K562 (cell line): ENCODE measurements around the gene MYL12B. TPM values are rescaled to one million over a fixed set of nuclear protein-coding genes. Genes with fewer than 3 reads are reported as not detected.

Source experiments
- BRCA1 ChIP-seq, 2 experiments: fragments of 450-650 bp in 1 of 2; sonication (generic) in 1 of 2; formaldehyde crosslinking in 1 of 2; IDR thresholded peaks; 2 replicates each; pipeline versions ENCODE4 v1.5.0 to v1.6.1; 2017 to 2020; ENCODE audit warnings: mild to moderate bottlenecking in 1 of 2, missing genetic modification reagents in 1 of 2
- E2F8 ChIP-seq: fragments of 450-650 bp; IDR thresholded peaks from 2 replicates; pipeline ENCODE4 v1.7.1; 2018; ENCODE audit warnings: mild to moderate bottlenecking, low read depth; ENCODE audit not compliant: partially characterized antibody
- FOXK2 ChIP-seq, 2 experiments: fragments of 450-650 bp; IDR thresholded peaks in 1 of 2; conservative IDR thresholded peaks in 1 of 2; 2 replicates each; pipeline ENCODE4 v1.6.1; 2016; ENCODE audit warnings: low read depth in 2 of 2, mild to moderate bottlenecking in 1 of 2
- FOXM1 ChIP-seq, 2 experiments: fragments of 450-650 bp in 1 of 2; sonication (generic) in 1 of 2; formaldehyde crosslinking in 1 of 2; IDR thresholded peaks; 2 replicates each; pipeline versions ENCODE4 v1.6.1 to v1.9.0; 2017 to 2022; ENCODE audit warnings: low read depth in 2 of 2, mild to moderate bottlenecking in 2 of 2, missing genetic modification reagents in 1 of 2, moderate library complexity in 1 of 2
- GTF2F1 ChIP-seq: IDR thresholded peaks from 2 replicates; pipeline ENCODE4 v1.6.1; 2011; ENCODE audit warnings: low read depth, low read length, improper control_type of control experiment
- HNRNPUL1 ChIP-seq: fragments of 200-400 bp; formaldehyde crosslinking; IDR thresholded peaks from 2 replicates; pipeline ENCODE4 v1.6.1; 2017; ENCODE audit warnings: low read length
- KDM1A ChIP-seq, 2 experiments: fragments of 450-650 bp; IDR thresholded peaks; 2 replicates each; pipeline ENCODE4 v1.6.1; 2016; ENCODE audit warnings: mild to moderate bottlenecking in 2 of 2
- NFE2 ChIP-seq: IDR thresholded peaks from 2 replicates; pipeline ENCODE4 v1.6.1; 2014; ENCODE audit warnings: antibody characterized with exemption, low read depth
- PHF8 ChIP-seq: fragments of 200-600 bp; sonication (generic); IDR thresholded peaks from 2 replicates; pipeline ENCODE4 v1.6.1; 2012; ENCODE audit warnings: mixed run types, mild to moderate bottlenecking, inconsistent platforms, low read length, moderate library complexity, borderline replicate concordance
- PHTF2 ChIP-seq: fragments of 250-450 bp; sonication (Bioruptor Pico); IDR thresholded peaks from 2 replicates; pipeline ENCODE4 v1.5.0; 2021; ENCODE audit warnings: mild to moderate bottlenecking
- PURB ChIP-seq: sonication (generic); formaldehyde crosslinking; IDR thresholded peaks from 2 replicates; pipeline ENCODE4 v1.9.0; 2021; ENCODE audit warnings: low read depth, mild to moderate bottlenecking, missing genetic modification reagents
- SMAD1 ChIP-seq: fragments of 150-350 bp; IDR thresholded peaks from 2 replicates; pipeline ENCODE4 v1.6.1; 2014; ENCODE audit warnings: low read length, low read depth; ENCODE audit not compliant: partially characterized antibody
- TCF7L2 ChIP-seq: fragments of 150-350 bp; IDR thresholded peaks from 2 replicates; pipeline ENCODE4 v1.6.1; 2016; ENCODE audit warnings: low read depth, mild to moderate bottlenecking, low read length, moderate library complexity
- ZBED1 ChIP-seq: IDR thresholded peaks from 2 replicates; pipeline ENCODE4 v1.6.1; 2014
- ZBTB33 ChIP-seq: sonication (generic); formaldehyde crosslinking; IDR thresholded peaks from 2 replicates; pipeline ENCODE4 v1.8.1; 2023; ENCODE audit warnings: mild to moderate bottlenecking, missing genetic modification reagents
- ZNF232 ChIP-seq: sonication (generic); formaldehyde crosslinking; IDR thresholded peaks from 2 replicates; pipeline ENCODE4 v1.8.0; 2022; ENCODE audit warnings: mild to moderate bottlenecking, missing genetic modification reagents
- ZNF274 ChIP-seq: IDR thresholded peaks from 2 replicates; pipeline ENCODE4 v1.6.1; 2011; ENCODE audit warnings: low read depth, mild to moderate bottlenecking, low read length, moderate library complexity, borderline replicate concordance
- ZNF3 ChIP-seq: fragments of 250-450 bp; sonication (Bioruptor Pico); IDR thresholded peaks from 2 replicates; pipeline ENCODE4 v1.5.0; 2021; ENCODE audit warnings: mild to moderate bottlenecking, moderate library complexity
- ZNF316 ChIP-seq: fragments of 450-650 bp; IDR thresholded peaks from 2 replicates; pipeline ENCODE4 v1.6.1; 2016
- ZNF324 ChIP-seq: fragments of 250-450 bp; sonication (Bioruptor Pico); IDR thresholded peaks from 2 replicates; pipeline ENCODE4 v1.4.0; 2020; ENCODE audit warnings: mild to moderate bottlenecking
- polyA plus RNA-seq, 8 experiments: library from polyadenylated mRNA; depleted of rRNA in 4 of 8; stranded (reverse) in 5 of 8; unstranded in 3 of 8; fragments of >200 nt; fragmentation: Nextera tagmentation in 2 of 8; fragmentation: Illumina TruSeq in 1 of 8; extraction: Ambion mirVana in 2 of 8; extraction: Trizol in 1 of 8; gene quantifications; 2 replicates each; pipeline versions ENCODE4 v1.2.1 to v1.2.3, GENCODE V29; 2011 to 2014; ENCODE audit warnings: inconsistent platforms in 1 of 8, missing spikeins in 1 of 8
- total RNA-seq, 7 experiments: library from RNA; depleted of rRNA in 6 of 7; stranded (reverse); fragments of >200 nt in 6 of 7; fragmentation: Illumina TruSeq in 2 of 7; extraction: Trizol in 2 of 7; gene quantifications; 2 replicates each; pipeline versions ENCODE4 v1.2.1 to v1.2.3, GENCODE V29; 2011 to 2021; ENCODE audit warnings: low replicate concordance in 1 of 7
- TF ChIP-seq, protein P1 (sequence below): fragments of 450-650 bp; formaldehyde crosslinking; conservative IDR thresholded peaks from 2 replicates; pipeline ENCODE4 v1.4.0; 2022; ENCODE audit warnings: mild to moderate bottlenecking, missing genetic modification characterization

Gene MYL12B
- total and polyA plus RNA-seq, 9 of the 15 experiments (the other 6 are each of a cell fraction or from before 2014, with no cell fraction given) = 220 to 995 (median 463) TPM

DNA sequence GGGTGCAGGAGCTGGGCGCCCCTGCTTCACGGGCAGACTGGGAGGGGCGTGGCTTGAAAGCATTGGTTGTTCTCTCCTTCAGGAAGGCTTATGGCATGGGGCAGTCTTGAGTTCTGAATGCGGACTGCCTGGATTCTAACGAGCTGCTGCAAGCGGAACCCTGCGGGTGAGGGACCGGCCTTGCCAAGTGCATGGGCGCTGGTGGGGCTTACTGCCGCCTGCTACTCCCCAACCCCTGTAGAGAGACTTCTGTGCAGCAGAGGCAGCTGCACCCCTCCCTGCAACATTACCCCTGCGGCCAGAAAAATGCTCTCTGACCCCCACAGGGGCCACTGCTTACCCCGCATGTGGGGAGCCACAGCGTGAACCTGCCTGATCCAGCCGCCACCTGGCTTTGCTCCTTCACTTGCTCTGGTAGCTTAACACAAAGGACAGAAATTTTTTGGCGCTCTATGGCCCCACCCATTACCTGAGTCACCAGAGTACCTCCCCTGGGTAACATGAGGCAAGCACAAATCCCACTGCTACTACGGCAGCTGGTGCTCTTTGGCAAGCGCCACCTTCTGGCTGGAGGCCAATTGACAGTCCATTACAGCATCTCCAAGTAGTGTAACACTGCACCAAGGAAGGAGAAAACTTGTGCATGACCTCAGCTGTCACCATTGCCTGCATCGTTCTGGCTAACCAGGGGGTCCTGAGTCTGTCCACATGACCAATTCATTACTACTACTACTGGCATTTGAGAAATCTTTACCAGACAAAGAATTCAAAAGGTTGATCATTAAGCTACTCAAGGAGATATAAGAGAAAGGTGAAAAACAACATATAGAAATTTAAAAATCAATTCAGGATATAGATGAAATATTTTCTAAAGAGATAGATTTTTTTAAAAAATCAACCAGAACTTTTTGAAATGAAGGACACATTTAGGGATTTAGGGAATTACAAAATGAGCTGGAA is 35.4 kb downstream of the MYL12B start (continued):
- TF ChIP-seq PHF8 = peak; percentile 95; the same call in 1 of the 2 replicates
- TF ChIP-seq ZBTB33 (CRISPR knock-in tag) = peak; percentile 70
- TF ChIP-seq ZNF232 = no peak
- no peak for TF ChIP-seq ZNF274
- TF ChIP-seq SMAD1 = peak; percentile 49
- TF ChIP-seq ZNF3 (CRISPR knock-in tag) = no peak
- TF ChIP-seq GTF2F1 = no peak
- no peak; a peak in 1 of 4 replicates for TF ChIP-seq FOXK2 (conservative IDR thresholded peaks at IDR 0.05 in 1 of 2, IDR thresholded peaks at IDR 0.05 in 1 of 2; ENCODE audit: low read depth in 2 of 2)
- TF ChIP-seq KDM1A (IDR thresholded peaks at IDR 0.05) = peak in 1 of 2 experiments; percentile 20; a peak in 1 of 4 replicates
- TF ChIP-seq HNRNPUL1 = no peak
- peak; percentile 80 for TF ChIP-seq NFE2
- no peak for TF ChIP-seq BRCA1 (IDR thresholded peaks at IDR 0.05)
- TF ChIP-seq BRCA1 (CRISPR knock-in tag; IDR thresholded peaks at IDR 0.05) = no peak
- no peak for TF ChIP-seq PHTF2
- TF ChIP-seq TCF7L2 = 0 out of 2 replicates have a peak, but pooled peaks have one; percentile 32
- TF ChIP-seq ZNF316 = peak; percentile 66
- TF ChIP-seq FOXM1 (IDR thresholded peaks at IDR 0.05; ENCODE audit: low read depth) = peak; percentile 65; the same call in 1 of the 2 replicates
- TF ChIP-seq FOXM1 (CRISPR knock-in tag; IDR thresholded peaks at IDR 0.05; ENCODE audit: low read depth) = no peak; the same call in 1 of the 2 replicates
- no peak for TF ChIP-seq ZNF324 (CRISPR knock-in tag)
- no peak for TF ChIP-seq PURB (CRISPR knock-in tag)
- 0 out of 2 replicates have a peak, but pooled peaks have one; percentile 37 for TF ChIP-seq ZBED1
- TF ChIP-seq, protein P1, sequence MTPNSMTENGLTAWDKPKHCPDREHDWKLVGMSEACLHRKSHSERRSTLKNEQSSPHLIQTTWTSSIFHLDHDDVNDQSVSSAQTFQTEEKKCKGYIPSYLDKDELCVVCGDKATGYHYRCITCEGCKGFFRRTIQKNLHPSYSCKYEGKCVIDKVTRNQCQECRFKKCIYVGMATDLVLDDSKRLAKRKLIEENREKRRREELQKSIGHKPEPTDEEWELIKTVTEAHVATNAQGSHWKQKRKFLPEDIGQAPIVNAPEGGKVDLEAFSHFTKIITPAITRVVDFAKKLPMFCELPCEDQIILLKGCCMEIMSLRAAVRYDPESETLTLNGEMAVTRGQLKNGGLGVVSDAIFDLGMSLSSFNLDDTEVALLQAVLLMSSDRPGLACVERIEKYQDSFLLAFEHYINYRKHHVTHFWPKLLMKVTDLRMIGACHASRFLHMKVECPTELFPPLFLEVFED (CRISPR knock-in tag) = no peak
- TF ChIP-seq E2F8 = no peak
